ENCODE measurements around the gene SNX27.

- TF ChIP-seq CTCF (conservative IDR thresholded peaks at IDR 0.05 in 1 of 2, IDR thresholded peaks at IDR 0.05 in 1 of 2; ENCODE audit: extremely low read depth in 1 of 2, insufficient read depth in 1 of 2, low read depth in 1 of 2, low read length in 2 of 2) (peak in 1 of 2 donors; percentile 41), EZH2 (IDR thresholded peaks at IDR 0.05; ENCODE audit: borderline replicate concordance, low read length) (no peak)
Observed at GRCh38 chr1:151739590-151740355, 127.9 kb downstream of the SNX27 start.
